ENCODE data around the gene INSR. TPM values are rescaled to one million over a fixed set of nuclear protein-coding genes. Genes with fewer than 3 reads are reported as not detected.

INSR gene
- polyA plus RNA-seq, 2 of the 4 experiments (the other 2 are of a cell fraction): 1.8 to 3.3 TPM

DNA sequence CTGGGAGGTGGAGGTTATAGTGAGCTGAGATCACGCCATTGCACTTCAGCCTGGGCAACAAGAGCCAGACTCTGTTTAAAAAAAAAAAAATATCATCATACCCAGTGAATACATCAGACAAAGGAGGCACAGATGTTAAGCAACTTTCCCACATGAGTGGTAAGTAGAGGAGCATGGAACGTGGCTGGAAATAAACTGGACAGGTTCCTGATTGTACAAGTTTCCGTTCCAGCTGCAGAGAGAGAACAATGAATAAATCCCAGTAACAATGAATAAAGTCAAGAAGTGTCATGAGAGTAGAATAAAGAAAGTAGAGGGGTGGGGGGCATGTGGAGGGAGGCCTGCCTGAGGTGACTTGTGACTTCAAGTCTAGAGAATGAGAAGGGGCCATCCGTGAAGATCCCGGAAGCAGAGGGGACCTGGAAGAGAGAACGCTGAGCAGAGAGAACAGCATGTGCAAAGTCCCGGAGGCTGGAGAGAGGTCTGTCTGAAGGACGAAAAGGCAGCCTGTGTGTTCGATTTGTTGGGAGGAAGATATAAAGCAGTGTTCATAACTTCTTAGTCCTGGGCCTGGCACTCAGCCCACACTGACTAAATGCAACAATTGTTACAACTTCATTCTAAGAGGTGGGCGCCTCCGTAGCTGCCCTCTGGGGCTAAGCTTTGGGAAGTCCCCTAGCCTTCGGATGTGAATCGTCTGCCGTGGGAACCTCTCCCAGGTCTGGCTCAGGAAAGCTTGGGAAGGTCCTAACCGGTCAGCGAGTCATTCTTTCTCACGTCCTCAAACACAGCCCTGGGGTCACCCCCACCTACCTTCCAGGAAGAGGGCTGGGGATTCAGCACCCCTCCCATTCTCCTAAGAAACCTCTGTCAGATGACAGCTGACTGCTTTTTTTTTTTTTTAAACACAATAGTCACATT, 39.2 kb upstream of the INSR start:
- no peaks in the 10 kb centered on the region for H3K4me1 ChIP-seq
- DNase-seq (ENCODE audit: low read depth in 1 of 2, low spot score in 1 of 2) (no peak), ATAC-seq (no peak), FAIRE-seq (no peak)
- ChIA-PET CTCF (interaction anchor here (0.6 to 1.5 kb wide), 2 partner anchors 15 to 21 kb away, joined by 3 to 9 read pairs; partner anchors contain the start of gene ARHGEF18), POLR2A (no interaction called here)
- H3K9me3 ChIP-seq: no peaks in the 10 kb centered on the region
- H3K4me3 ChIP-seq: no peak overlapping the region
- H3K27ac ChIP-seq: no peak overlapping the region
- no peak for TF ChIP-seq MAFK (IDR thresholded peaks at IDR 0.05; ENCODE audit: partially characterized antibody)
- WGBS (ENCODE audit: missing lambda C conversion rate): 28% methylated on average over 16 of the region's 17 CpGs
- no peak overlapping the region for H3K4me2 ChIP-seq

DNA sequence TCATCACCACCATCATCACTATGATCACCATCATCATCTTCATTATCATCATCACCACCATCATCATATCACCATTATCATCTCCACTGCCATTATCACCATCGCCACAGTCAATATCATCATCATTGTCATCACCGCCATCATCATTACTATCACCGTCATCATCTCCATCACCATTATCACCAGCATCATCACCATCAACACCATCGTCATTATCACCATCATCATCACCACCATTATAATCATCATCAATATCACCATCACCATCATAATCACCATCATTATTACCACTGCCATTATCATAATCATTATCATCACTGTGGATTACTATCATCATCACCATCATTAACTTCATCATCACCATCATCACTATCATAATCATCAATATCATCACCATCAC, 37.2 kb upstream of the INSR start:
- Histone ChIP-seq H3K9me3 (peaks cover 4% of the 10 kb centered on the region; the same call in 1 of the 3 replicates), H3K4me2 (no peak overlapping the region), H3K27ac (no peak overlapping the region), H3K4me3 (no peak overlapping the region), H3K4me1 (no peaks in the 10 kb centered on the region)
- DNase-seq (ENCODE audit: low read depth in 1 of 2, low spot score in 1 of 2) (no peak), ATAC-seq (no peak), FAIRE-seq (no peak)
- no peak for TF ChIP-seq ESRRA (IDR thresholded peaks at IDR 0.05; ENCODE audit: borderline replicate concordance, low read length)
- TF ChIP-seq RCOR1 (IDR thresholded peaks at IDR 0.05; ENCODE audit: low read depth, low read length): no peak
- no peak for TF ChIP-seq NPAS2 (CRISPR knock-in tag; IDR thresholded peaks at IDR 0.05; ENCODE audit: borderline replicate concordance)
- TF ChIP-seq RFX5 (IDR thresholded peaks at IDR 0.05): no peak
- TF ChIP-seq HOXB13 (CRISPR knock-in tag; IDR thresholded peaks at IDR 0.05; ENCODE audit: low read depth): no peak
- no peak for TF ChIP-seq RNF2 (IDR thresholded peaks at IDR 0.05; ENCODE audit: borderline replicate concordance, low read depth)
- no peak for TF ChIP-seq EHF (CRISPR knock-in tag; IDR thresholded peaks at IDR 0.05)
- no peak for TF ChIP-seq POLR2AphosphoS2 (conservative IDR thresholded peaks at IDR 0.05; ENCODE audit: low read length)
- no peak for TF ChIP-seq CBX8 (IDR thresholded peaks at IDR 0.05)
- no peak for TF ChIP-seq ZFP36 (IDR thresholded peaks at IDR 0.05; ENCODE audit: borderline replicate concordance, partially characterized antibody)
- TF ChIP-seq, protein P1, sequence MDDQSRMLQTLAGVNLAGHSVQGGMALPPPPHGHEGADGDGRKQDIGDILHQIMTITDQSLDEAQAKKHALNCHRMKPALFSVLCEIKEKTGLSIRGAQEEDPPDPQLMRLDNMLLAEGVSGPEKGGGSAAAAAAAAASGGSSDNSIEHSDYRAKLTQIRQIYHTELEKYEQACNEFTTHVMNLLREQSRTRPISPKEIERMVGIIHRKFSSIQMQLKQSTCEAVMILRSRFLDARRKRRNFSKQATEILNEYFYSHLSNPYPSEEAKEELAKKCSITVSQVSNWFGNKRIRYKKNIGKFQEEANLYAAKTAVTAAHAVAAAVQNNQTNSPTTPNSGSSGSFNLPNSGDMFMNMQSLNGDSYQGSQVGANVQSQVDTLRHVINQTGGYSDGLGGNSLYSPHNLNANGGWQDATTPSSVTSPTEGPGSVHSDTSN (IDR thresholded peaks at IDR 0.05): no peak
- POLR2A ChIA-PET: no interaction called here
- WGBS (ENCODE audit: missing lambda C conversion rate): 71% methylated on average over 4 of the region's 4 CpGs
- CTCF ChIA-PET: no interaction called here

DNA sequence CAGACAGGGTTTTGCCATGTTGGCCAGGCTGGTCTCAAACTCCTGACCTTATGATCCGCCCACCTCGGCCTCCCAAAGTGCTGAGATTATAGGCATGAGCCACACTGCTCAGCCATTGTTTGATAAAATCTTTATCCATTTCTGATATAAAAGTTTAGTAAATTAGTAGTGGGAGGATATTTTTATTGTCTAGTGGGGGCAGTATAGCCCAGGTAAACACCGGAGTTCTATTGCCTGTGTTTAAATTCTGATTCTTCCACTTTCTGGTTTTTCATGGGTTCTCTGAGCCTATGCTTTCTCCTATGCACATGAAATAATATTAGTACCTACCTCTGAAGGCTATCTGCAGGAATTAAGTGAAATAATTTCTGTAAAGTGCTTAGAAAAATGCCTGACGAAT, 34.4 kb upstream of the INSR start:
- Histone ChIP-seq H3K4me3 (no peak overlapping the region), H3K27ac (no peak overlapping the region), H3K9me3 (peaks cover 9% of the 10 kb centered on the region; the same call in 1 of the 3 replicates), H3K4me1 (no peaks in the 10 kb centered on the region), H3K4me2 (no peak overlapping the region)
- ATAC-seq: no peak
- TF ChIP-seq HOXA7 (CRISPR knock-in tag; IDR thresholded peaks at IDR 0.05): no peak
- TF ChIP-seq TP53 (CRISPR knock-in tag; IDR thresholded peaks at IDR 0.05): no peak
- TF ChIP-seq TFCP2L1 (CRISPR knock-in tag; IDR thresholded peaks at IDR 0.05): no peak
- TF ChIP-seq CHD2 (IDR thresholded peaks at IDR 0.05; ENCODE audit: low read length, partially characterized antibody): no peak
- POLR2A ChIA-PET: no interaction called here
- no peak for FAIRE-seq
- 24% methylated on average over 4 of the region's 4 CpGs for WGBS (ENCODE audit: missing lambda C conversion rate)
- DNase-seq (ENCODE audit: low read depth in 1 of 2, low spot score in 1 of 2): no peak
- CTCF ChIA-PET: interaction anchor here (2.5 kb wide), 1 partner anchor 12 kb away, joined by 10 read pairs; no protein-coding TSS in a partner anchor

DNA sequence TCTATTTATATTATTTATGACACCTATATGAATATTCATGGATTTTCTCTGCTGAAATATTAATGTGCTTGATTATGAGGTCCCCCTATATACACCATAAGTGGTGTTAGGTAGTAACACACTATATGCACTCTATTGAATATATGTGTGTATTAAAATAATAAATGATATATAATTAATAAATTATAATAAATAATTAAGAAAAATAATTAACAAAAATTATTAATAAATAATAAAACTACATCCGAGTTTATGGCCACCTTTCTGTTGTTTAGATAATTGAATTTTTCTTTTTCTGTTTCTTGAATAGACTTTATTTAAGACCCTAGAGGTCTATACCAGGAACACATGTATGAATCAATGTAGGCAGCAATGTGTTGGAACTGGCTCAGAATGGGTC, 33.6 kb upstream of the INSR start:
- ChIA-PET CTCF (interaction anchor here (0.7 kb wide), 1 partner anchor 40 kb away, joined by 4 read pairs; no protein-coding TSS in a partner anchor), POLR2A (no interaction called here)
- no peak overlapping the region for H3K27ac ChIP-seq
- H3K4me3 ChIP-seq: no peak overlapping the region
- no peak for DNase-seq (ENCODE audit: low read depth in 1 of 2, low spot score in 1 of 2)
- no peak overlapping the region for H3K4me2 ChIP-seq
- FAIRE-seq: no peak
- ATAC-seq: no peak
- peaks cover 9% of the 10 kb centered on the region; the same call in 1 of the 3 replicates for H3K9me3 ChIP-seq
- H3K4me1 ChIP-seq: no peaks in the 10 kb centered on the region
- TF ChIP-seq JUNB (IDR thresholded peaks at IDR 0.05): no peak
- no peak for TF ChIP-seq SMC3 (IDR thresholded peaks at IDR 0.05)
- no peak for TF ChIP-seq FOSB (CRISPR knock-in tag; IDR thresholded peaks at IDR 0.05)
- TF ChIP-seq NFE2L2 (conservative IDR thresholded peaks at IDR 0.05; ENCODE audit: low read length): no peak
- TF ChIP-seq PHF8 (IDR thresholded peaks at IDR 0.05; ENCODE audit: borderline replicate concordance, low read depth): no peak
- TF ChIP-seq RFX5 (IDR thresholded peaks at IDR 0.05): no peak
- TF ChIP-seq JUN (IDR thresholded peaks at IDR 0.05): no peak
- TF ChIP-seq MYC (IDR thresholded peaks at IDR 0.05; ENCODE audit: borderline replicate concordance, low read length): no peak
- TF ChIP-seq ZC3H11A (IDR thresholded peaks at IDR 0.05): no peak
- no peak for TF ChIP-seq ZFP36 (IDR thresholded peaks at IDR 0.05; ENCODE audit: borderline replicate concordance, partially characterized antibody)
- no peak for TF ChIP-seq CBX8 (IDR thresholded peaks at IDR 0.05)
- TF ChIP-seq NPAS2 (CRISPR knock-in tag; IDR thresholded peaks at IDR 0.05; ENCODE audit: borderline replicate concordance): no peak
- TF ChIP-seq POLR2A (IDR thresholded peaks at IDR 0.05; ENCODE audit: low read length): no peak
- TF ChIP-seq KDM5A (IDR thresholded peaks at IDR 0.05): no peak
- TF ChIP-seq RNF2 (IDR thresholded peaks at IDR 0.05; ENCODE audit: borderline replicate concordance, low read depth): no peak
- TF ChIP-seq EP300 (IDR thresholded peaks at IDR 0.05): no peak
- no peak for TF ChIP-seq CHD4 (IDR thresholded peaks at IDR 0.05; ENCODE audit: borderline replicate concordance)
- WGBS (ENCODE audit: missing lambda C conversion rate): 3% methylated on average over 1 of the region's 1 CpG

Measured in A549 (cell line).